T47D (cell line): ENCODE results near the gene ZC3H13.

Experiments used
- DNase-seq, 2 experiments: peaks; one replicate each; pipeline versions ENCODE4 v3.0.0 to v3.0.0-alpha.2; 2011 to 2012; ENCODE audit warnings: low read depth in 1 of 2, low spot score in 1 of 2
- JUND ChIP-seq: IDR thresholded peaks from 2 replicates; pipeline ENCODE4 v1.6.1; 2012; ENCODE audit warnings: low read depth
- in situ Hi-C: cut with HindIII; loops from 2 replicates; pipeline ENCODE4 v1.10.0; 2016; ENCODE audit warnings: low sequenced_read_pairs, low pct_unique_long_range_greater_than_20kb

The ZC3H13 gene

DNA sequence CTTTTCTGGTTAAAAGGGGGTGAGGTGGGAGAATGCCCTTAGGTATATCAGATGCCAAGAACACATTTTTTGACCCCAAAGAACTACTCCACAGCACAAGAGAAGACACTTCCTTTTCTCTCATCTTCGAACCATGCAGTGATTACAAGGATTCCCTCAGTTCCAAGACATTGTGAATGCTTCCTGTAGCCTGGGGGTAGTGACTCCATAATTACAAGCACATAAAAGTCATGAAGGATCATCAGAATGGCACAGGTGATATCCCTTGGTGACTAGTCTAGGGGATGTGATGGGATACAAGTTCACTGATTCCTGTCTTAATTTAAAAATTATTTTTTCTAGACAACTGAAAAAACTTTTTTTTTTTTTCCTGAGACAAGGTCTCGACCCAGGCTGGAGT, 78.0 kb downstream of the ZC3H13 start:
- no peak for TF ChIP-seq JUND

GRCh38 chr13:45967589-45967988, 85.0 kb downstream of the ZC3H13 start:
- TF ChIP-seq JUND = no peak
- no peak for DNase-seq
- in situ Hi-C loops = no loop called here

More for the DNA sequence above, 78.0 kb downstream of the ZC3H13 start:
- in situ Hi-C loops = no loop called here
- DNase-seq = no peak

DNA sequence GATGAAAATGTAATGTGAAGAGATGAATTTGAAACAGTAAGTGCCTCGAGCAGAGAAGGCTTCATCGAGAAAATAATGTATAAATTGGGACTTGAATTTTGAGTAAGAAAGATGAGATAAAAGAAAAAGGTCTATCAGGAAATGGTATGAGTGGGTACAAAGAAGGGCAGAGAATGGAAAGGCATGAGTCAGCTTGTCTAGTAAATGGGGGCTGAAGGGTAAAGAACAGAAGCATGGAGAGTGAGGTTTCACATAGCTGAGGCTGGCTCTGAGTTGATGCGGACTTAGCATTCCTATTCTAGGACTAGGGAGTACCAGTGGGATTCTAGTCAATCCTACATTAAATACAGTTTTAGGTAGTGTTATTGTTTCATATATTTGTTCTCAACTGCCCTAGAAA, 85.8 kb downstream of the ZC3H13 start:
- TF ChIP-seq JUND = no peak
- in situ Hi-C loops = no loop called here
- DNase-seq = no peak

DNA sequence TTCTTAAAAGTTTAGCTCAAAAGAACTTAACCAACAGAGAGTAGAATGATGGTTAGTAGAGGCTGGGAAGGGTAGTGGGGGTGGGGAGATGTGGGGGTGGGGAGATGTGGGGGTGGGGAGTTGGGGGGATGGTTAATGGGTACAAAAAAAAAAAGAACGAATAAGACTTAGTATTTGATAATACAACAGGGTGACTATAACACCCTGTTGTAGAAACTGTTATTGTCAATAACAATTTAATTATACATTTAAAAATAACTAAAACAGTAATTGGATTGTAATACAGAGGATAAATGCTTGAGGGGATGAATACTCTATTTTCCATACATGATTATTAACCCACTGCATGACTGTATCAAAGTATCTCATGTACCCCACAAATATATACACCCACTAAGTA, 91.1 kb downstream of the ZC3H13 start:
- in situ Hi-C loops = no loop called here
- no peak for TF ChIP-seq JUND
- no peak for DNase-seq

DNA sequence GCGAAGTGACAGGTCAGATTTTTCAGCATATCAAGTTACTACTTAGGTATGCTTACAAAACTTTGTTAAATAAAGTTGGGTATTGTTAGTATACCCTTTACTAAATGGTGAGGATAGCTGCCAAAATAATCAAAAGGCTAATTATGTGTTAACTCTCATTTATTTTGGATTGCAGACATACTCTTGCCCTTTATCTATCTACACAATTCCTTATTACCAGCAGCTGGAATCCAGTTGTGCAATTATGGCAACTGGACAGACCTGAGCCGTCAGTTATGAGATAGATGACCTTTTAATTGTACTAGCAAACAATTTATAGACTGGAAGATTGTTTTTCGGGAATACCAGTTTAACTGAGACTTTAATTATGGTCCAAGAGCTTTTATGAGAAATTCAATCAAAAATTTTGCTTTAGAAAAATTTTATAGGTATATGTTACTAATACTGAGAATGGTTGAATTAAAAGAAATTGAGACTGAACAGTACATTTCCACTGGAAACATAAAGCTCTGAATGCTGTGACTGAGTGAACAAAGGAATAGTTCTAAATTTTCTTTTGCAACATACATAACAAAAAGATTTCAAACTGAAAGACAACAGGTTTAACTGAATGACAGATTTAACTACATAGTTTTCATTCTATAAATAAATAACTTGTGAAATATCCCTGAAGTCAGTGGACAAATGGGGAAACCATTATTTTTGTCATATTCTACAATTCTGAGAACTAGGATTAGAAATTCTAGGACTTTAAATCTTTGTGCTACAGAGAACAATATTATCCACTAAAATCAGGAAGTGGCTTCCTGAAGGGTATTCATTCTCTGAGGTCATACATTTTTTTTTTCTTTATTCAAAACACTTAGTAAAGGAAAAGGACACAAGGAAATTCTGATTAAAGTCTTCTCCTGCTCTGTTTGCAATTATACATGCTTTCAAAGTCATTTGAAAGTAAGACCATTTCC, 97.4 kb downstream of the ZC3H13 start:
- DNase-seq = no peak
- in situ Hi-C loops = no loop called here
- no peak for TF ChIP-seq JUND

- TF ChIP-seq JUND = no peak
- no peak for DNase-seq
- in situ Hi-C loops = no loop called here
Observed at GRCh38 chr13:45953082-45953481, 99.5 kb downstream of the ZC3H13 start.

GRCh38 chr13:45951724-45952123, 100.8 kb downstream of the ZC3H13 start:
- in situ Hi-C loops = no loop called here
- no peak for TF ChIP-seq JUND
- DNase-seq = no peak

DNA sequence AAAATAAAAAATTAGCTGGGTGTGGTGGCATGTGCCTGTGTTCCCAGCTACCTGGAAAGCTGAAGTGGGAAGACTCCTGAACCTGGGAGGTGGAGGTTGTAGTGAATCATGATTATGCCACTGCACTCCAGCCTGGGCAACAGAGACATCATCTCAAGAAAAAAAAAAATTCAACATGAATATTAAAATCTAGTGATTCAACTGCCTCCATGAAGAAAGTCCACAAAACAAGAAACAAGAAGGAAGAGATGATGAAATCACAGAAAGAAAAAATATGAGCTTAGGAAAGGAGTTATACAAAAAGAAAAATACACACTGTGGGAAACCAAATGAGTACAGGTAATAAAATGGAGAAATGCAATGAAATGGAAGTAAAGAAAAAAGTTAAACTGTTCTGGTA, 101.4 kb downstream of the ZC3H13 start:
- TF ChIP-seq JUND = no peak
- no peak for DNase-seq
- in situ Hi-C loops = no loop called here

GRCh38 chr13:45950386-45951000, 102.1 kb downstream of the ZC3H13 start:
- TF ChIP-seq JUND = no peak
- no peak for DNase-seq
- in situ Hi-C loops = no loop called here

DNA sequence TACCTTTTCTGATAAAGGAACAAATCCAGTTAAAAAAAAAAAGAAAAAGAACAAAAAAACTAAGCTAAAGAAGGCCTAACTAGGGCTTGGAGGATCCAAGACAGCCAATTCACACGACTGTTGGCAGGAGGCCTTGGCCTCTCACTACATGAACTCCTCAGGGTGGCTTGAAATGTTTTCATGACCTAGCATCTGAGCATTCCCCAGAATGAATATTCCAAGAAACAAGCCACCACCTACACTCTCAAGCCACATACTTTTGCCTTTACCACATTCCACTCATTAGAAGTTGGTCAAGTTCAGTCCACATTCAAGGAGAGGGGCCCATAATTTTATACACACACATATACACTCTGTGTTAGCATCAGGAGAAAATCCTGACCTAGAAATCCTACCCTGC, 103.4 kb downstream of the ZC3H13 start:
- in situ Hi-C loops = no loop called here
- TF ChIP-seq JUND = no peak
- DNase-seq = no peak

DNA sequence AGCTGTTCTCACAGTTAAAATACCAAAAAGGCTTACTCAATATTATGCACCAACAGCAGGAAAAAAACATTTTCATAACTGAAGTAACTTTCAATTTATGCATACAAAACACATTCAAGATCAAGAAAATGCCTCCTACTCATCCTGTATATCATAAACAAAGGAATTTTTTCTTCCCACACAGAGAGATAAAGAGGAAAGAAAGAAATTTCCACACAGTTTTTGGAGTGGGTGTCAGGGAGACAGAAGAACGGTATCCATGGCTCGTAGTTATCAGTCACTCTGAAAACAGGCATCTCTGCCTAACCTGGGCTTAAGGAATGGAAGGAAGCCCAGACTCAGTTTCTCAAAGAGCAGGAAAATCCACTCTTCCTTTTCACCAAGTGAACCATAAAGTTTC, 108.6 kb downstream of the ZC3H13 start:
- TF ChIP-seq JUND = no peak
- in situ Hi-C loops = no loop called here
- DNase-seq = no peak

- no peak for DNase-seq
- TF ChIP-seq JUND = no peak
- in situ Hi-C loops = no loop called here
Observed at GRCh38 chr13:45943120-45943519, 109.4 kb downstream of the ZC3H13 start.

DNA sequence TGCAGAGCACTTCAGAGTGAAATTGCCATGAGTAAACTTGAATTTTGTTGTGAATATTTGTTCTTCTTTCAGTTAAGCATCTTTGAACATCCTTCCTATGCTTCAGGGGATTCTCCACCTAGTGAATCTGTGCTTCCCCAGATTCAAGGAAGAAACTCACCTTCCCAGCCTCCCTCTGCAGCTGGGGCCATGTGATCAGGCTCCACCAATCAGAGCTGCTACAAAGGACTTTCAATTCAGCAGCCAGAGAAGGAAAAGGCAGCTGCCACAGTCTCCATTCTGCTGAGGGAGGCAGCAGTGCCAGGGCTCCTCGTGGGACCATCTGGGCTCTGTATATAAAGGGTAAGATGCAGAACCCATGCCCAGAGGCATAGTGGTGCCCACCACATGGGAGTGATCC, 111.3 kb downstream of the ZC3H13 start:
- TF ChIP-seq JUND = no peak
- in situ Hi-C loops = no loop called here
- DNase-seq = peak in 1 of 2 experiments; percentile 15
